ENCODE results near the gene LAMP1. TPM values are rescaled to one million over a fixed set of nuclear protein-coding genes. Genes with fewer than 3 reads are reported as not detected.
A peak's percentile ranks its signal among the peaks of the same experiment; 100 is the strongest.

The LAMP1 gene
- total and polyA plus RNA-seq, 4 experiments from 2014 or later, result 20.5 to 126 (median 76.9) TPM

DNA sequence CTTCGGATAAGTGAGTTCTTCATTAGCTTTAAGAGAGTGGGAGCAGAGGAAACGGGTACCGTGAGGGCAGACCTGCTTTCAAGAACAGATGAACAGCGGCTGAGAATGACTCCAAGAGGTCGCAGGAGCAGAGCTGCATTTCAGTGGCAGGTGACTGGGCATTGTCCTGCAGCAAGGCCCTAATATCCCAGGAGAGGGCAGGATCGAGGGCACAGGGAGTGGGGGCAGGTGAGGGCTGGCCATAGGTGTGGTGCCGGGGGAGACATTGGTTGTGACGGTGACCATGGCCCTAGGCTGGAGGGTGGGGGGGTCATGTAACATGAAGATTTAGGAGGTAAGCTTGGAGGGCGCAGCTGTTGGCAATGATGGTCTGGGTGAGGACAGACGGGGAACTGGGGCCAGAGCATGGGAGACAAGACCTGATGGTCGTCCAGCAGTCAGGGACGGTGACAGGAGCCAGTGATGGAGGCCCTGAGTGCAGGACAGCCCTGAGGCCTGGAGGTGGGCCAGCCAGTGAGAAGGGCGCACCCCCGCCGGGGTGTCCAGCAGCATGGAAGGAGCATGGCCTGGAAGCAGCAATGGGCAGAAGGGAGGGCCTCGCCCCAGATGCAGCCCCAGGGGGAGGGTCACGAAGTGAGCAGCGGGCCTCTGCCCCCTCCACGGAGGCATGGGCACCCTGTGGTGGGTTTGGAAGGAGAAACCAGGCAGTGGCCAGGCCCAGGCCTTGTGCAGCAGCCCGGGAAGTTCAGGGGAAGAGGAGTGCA is 29.2 kb upstream of the LAMP1 start:
- POLR2A ChIA-PET (ENCODE audit: partially characterized antibody), result no interaction called here
- no peaks in the 10 kb centered on the region for H3K4me1 Mint-ChIP-seq
- H3K9me3 Mint-ChIP-seq, result no peaks in the 10 kb centered on the region
- no peaks in the 10 kb centered on the region for H3K27me3 ChIP-seq (ENCODE audit: insufficient read depth, low read length)
- peak overlapping the region in 2 of 7 donors; percentile 25 to 53 for H3K27ac Mint-ChIP-seq
- H3K4me3 ChIP-seq (ENCODE audit: low read length in 2 of 2), result no peak overlapping the region
- H3K27ac ChIP-seq (ENCODE audit: low read depth, low read length), result no peak overlapping the region
- peaks cover 17 to 23% of the 10 kb centered on the region in 2 donors for H3K36me3 Mint-ChIP-seq
- no peak for DNase-seq
- no peaks in the 10 kb centered on the region for H3K9me3 ChIP-seq (ENCODE audit: control insufficient read depth in 1 of 2, low read length in 2 of 2)
- H3K4me3 Mint-ChIP-seq, result no peak overlapping the region
- CTCF ChIA-PET (ENCODE audit: partially characterized antibody), result no interaction called here
- H3K27me3 Mint-ChIP-seq, result no peaks in the 10 kb centered on the region
- H3K36me3 ChIP-seq (ENCODE audit: insufficient read depth, low read length), result peaks cover 9% of the 10 kb centered on the region
- H3K4me1 ChIP-seq (ENCODE audit: insufficient read depth, low read length), result no peaks in the 10 kb centered on the region
- intact Hi-C loops (cut with micrococcal nuclease), result no loop called here

DNA sequence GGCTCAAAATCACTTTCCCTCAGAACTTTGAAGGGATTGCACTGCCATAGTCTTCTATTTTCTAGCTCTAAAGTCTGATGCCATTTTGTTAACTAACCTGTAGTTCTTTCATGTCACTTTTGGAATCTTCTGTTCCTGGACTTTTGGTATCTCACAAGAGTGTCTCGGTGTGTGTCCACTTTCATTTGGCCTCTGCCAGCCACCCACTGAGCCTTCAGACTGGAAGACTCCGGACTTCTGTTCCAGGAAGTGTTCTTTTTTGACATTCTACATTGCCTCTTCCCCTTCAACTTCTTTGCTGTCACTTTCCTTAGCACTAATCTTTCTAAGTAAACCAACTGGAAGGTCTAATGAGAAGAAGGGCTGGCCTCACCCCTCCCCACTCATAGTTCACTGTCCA is 25.0 kb upstream of the LAMP1 start:
- Mint-ChIP-seq H3K4me1 (peaks cover 5 to 12% (median 5%) of the 10 kb centered on the region in 4 donors), H3K9me3 (no peaks in the 10 kb centered on the region), H3K27ac (peak overlapping the region in 2 of 7 donors; percentile 50 to 86), H3K4me3 (no peak overlapping the region), H3K36me3 (peaks cover 7 to 8% of the 10 kb centered on the region in 2 donors), H3K27me3 (peaks cover 0 to 3% of the 10 kb centered on the region in 2 donors)
- ChIA-PET CTCF (ENCODE audit: partially characterized antibody) (no interaction called here), POLR2A (ENCODE audit: partially characterized antibody) (no interaction called here)
- Histone ChIP-seq H3K36me3 (ENCODE audit: insufficient read depth, low read length) (no peaks in the 10 kb centered on the region), H3K27me3 (ENCODE audit: insufficient read depth, low read length) (no peaks in the 10 kb centered on the region), H3K27ac (ENCODE audit: low read depth, low read length) (no peak overlapping the region), H3K9me3 (ENCODE audit: control insufficient read depth in 1 of 2, low read length in 2 of 2) (no peaks in the 10 kb centered on the region), H3K4me1 (ENCODE audit: insufficient read depth, low read length) (no peaks in the 10 kb centered on the region), H3K4me3 (ENCODE audit: low read length in 2 of 2) (no peak overlapping the region)
- no peak for DNase-seq
- intact Hi-C loops (cut with micrococcal nuclease), result no loop called here

DNA sequence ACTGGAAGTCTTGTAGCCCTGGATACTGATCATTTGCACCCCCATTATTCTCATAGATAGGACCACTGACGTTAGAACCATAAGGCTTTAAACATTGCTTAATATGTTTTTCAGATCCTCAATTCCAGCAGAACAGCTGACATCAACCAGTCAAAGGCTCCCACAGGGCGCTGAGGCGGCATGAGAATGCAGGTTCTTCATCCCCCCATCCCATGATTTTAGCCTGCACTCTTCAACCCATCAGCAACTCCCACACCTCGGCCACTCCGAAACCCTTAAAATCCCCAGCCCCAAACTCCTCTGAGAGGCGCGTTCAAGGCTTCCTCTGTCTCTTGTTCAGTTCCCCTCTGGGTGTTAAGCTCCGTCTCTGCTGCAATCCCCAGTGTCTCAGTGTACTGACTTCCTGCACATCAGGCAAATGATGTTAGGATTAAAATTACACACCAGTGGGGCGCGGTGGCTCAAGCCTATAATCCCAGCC is 24.3 kb upstream of the LAMP1 start:
- Histone ChIP-seq H3K27me3 (ENCODE audit: insufficient read depth, low read length) (no peaks in the 10 kb centered on the region), H3K4me3 (ENCODE audit: low read length in 2 of 2) (no peak overlapping the region), H3K4me1 (ENCODE audit: insufficient read depth, low read length) (no peaks in the 10 kb centered on the region), H3K27ac (ENCODE audit: low read depth, low read length) (no peak overlapping the region), H3K9me3 (ENCODE audit: control insufficient read depth in 1 of 2, low read length in 2 of 2) (no peaks in the 10 kb centered on the region), H3K36me3 (ENCODE audit: insufficient read depth, low read length) (no peaks in the 10 kb centered on the region)
- DNase-seq, result no peak
- Mint-ChIP-seq H3K27ac (peak overlapping the region in 1 of 7 donors; percentile 52), H3K4me1 (peaks cover 5 to 12% (median 5%) of the 10 kb centered on the region in 4 donors), H3K36me3 (peaks cover 3 to 6% of the 10 kb centered on the region in 2 donors), H3K9me3 (no peaks in the 10 kb centered on the region), H3K27me3 (peaks cover 1 to 5% of the 10 kb centered on the region in 2 donors), H3K4me3 (no peak overlapping the region)
- CTCF ChIA-PET (ENCODE audit: partially characterized antibody), result no interaction called here
- intact Hi-C loops (cut with micrococcal nuclease), result no loop called here
- POLR2A ChIA-PET (ENCODE audit: partially characterized antibody), result no interaction called here

DNA sequence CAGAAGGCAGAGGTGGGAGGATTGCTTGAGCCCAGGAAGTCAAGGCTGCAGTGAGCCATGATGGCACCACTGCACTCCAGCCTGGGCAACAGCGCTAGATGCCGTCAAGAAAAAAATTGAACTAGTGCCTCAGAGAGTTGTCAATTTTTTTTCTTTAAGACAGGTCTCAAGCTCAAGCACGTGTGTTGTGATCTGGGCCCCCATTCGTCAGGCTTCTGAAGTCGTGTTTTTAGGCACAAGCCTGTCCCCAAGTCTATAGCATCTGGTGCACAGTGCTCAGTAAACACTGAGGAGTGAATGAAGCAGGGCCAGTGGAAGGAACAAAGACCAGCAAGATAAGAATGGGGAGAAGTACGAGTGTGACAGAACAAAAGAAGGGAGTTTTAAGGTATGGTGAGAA is 23.7 kb upstream of the LAMP1 start:
- no peak overlapping the region for H3K4me3 Mint-ChIP-seq
- intact Hi-C loops (cut with micrococcal nuclease), result no loop called here
- no peaks in the 10 kb centered on the region for H3K27me3 ChIP-seq (ENCODE audit: insufficient read depth, low read length)
- no peak overlapping the region for H3K4me3 ChIP-seq (ENCODE audit: low read length in 2 of 2)
- H3K27ac ChIP-seq (ENCODE audit: low read depth, low read length), result no peak overlapping the region
- H3K4me1 ChIP-seq (ENCODE audit: insufficient read depth, low read length), result no peaks in the 10 kb centered on the region
- H3K36me3 Mint-ChIP-seq, result peaks cover 3 to 6% of the 10 kb centered on the region in 2 donors
- H3K9me3 Mint-ChIP-seq, result no peaks in the 10 kb centered on the region
- POLR2A ChIA-PET (ENCODE audit: partially characterized antibody), result no interaction called here
- DNase-seq, result no peak
- peaks cover 5 to 12% (median 5%) of the 10 kb centered on the region in 4 donors for H3K4me1 Mint-ChIP-seq
- no peak overlapping the region for H3K27ac Mint-ChIP-seq
- no peaks in the 10 kb centered on the region for H3K9me3 ChIP-seq (ENCODE audit: control insufficient read depth in 1 of 2, low read length in 2 of 2)
- no peaks in the 10 kb centered on the region for H3K36me3 ChIP-seq (ENCODE audit: insufficient read depth, low read length)
- CTCF ChIA-PET (ENCODE audit: partially characterized antibody), result interaction anchor here (1.1 kb wide), 1 partner anchor 14 kb away, joined by 3 read pairs; no protein-coding TSS in a partner anchor
- peaks cover 1 to 5% of the 10 kb centered on the region in 2 donors for H3K27me3 Mint-ChIP-seq

DNA sequence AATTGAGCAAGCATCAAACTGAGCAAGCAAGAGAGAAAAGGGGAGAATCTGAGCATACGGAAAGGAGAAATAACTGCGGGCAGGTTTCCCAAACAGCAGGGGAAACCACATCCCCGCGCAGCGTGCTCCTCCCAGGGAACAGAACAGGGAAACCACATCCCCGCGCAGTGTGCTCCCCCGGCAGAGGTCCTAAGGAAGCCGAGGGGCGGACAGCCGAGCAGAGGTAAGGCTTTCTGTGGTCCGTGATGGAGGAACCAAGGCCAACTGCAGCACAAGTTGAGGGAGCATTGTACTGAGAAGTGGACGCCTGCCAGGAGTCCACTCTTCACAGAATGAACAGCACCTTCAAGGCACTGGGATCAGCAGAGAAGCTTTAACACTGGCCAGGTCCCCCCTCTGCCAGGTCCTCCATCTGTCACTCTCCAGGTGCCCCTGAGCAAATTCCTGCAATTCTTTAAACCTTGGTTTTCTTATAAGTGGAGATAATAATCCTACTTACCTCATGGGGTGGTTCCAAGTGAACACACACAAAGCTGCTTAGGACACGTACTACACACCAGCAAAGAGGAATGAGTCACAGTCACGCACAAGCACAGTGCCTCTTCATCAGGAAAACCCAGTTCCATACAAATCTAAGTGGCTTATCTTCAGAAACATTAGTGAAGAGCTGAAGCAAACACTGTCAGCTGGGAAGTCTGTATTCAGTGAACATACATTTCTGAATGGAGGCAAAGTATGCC is 23.0 kb upstream of the LAMP1 start:
- H3K27ac ChIP-seq (ENCODE audit: low read depth, low read length), result no peak overlapping the region
- no peaks in the 10 kb centered on the region for H3K27me3 ChIP-seq (ENCODE audit: insufficient read depth, low read length)
- ChIA-PET CTCF (ENCODE audit: partially characterized antibody) (interaction anchor here (1.1 kb wide), 2 partner anchors 13 to 121 kb away, joined by 3 to 4 read pairs; no protein-coding TSS in a partner anchor), POLR2A (ENCODE audit: partially characterized antibody) (no interaction called here)
- H3K36me3 ChIP-seq (ENCODE audit: insufficient read depth, low read length), result no peaks in the 10 kb centered on the region
- Mint-ChIP-seq H3K9me3 (no peaks in the 10 kb centered on the region), H3K4me1 (peaks cover 5 to 12% (median 5%) of the 10 kb centered on the region in 4 donors), H3K36me3 (peaks cover 3 to 6% of the 10 kb centered on the region in 2 donors), H3K4me3 (no peak overlapping the region), H3K27me3 (peaks cover 1 to 6% of the 10 kb centered on the region in 2 donors), H3K27ac (peak overlapping the region in 1 of 7 donors; percentile 66)
- intact Hi-C loops (cut with micrococcal nuclease), result no loop called here
- DNase-seq, result no peak
- no peak overlapping the region for H3K4me3 ChIP-seq (ENCODE audit: low read length in 2 of 2)
- no peaks in the 10 kb centered on the region for H3K4me1 ChIP-seq (ENCODE audit: insufficient read depth, low read length)
- no peaks in the 10 kb centered on the region for H3K9me3 ChIP-seq (ENCODE audit: control insufficient read depth in 1 of 2, low read length in 2 of 2)

DNA sequence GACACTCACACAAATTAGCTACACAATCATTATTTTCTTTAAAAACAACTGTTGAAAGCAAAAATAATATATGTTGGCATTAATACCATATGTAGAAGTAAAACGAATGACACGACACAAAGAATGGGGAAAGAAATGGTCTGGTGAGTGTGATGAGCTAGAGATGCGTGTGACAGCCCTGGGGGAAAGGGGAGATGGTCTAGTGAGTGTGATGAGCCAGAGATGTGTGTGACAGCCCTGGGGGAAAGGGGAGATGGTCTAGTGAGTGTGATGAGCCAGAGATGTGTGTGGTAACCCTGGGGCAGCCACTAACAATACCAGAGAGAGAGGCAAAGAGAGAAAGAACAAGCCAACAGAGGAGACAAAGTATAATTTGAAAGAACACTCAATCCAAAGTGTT is 22.3 kb upstream of the LAMP1 start:
- CTCF ChIA-PET (ENCODE audit: partially characterized antibody), result interaction anchor here (1.1 kb wide), 2 partner anchors 12 to 120 kb away, joined by 3 to 4 read pairs; no protein-coding TSS in a partner anchor
- no peak overlapping the region for H3K4me3 ChIP-seq (ENCODE audit: low read length in 2 of 2)

DNA sequence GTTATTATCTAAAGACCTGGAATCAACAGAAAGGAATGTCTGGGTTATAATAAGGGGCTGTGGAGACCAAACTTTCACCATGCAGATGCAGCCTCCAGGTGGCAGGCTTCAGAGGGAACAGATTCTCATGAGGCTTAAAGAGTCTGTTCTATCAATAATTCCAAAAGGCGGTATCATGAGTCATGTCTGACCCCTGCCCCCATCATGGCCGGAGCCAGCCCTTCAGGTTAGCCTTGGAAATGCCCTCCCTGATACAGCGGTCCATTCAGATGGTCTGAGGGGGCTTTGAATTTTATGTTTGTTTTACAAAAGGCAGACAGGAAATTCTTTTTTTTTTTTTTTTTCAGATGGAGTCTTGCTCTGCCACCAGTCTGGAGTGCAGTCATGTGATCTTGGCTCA is 21.7 kb upstream of the LAMP1 start:
- no peaks in the 10 kb centered on the region for H3K9me3 ChIP-seq (ENCODE audit: control insufficient read depth in 1 of 2, low read length in 2 of 2)
- ChIA-PET CTCF (ENCODE audit: partially characterized antibody) (interaction anchor here (0.7 to 1.0 kb wide), 2 partner anchors 221 to 333 kb away, joined by 4 read pairs; no protein-coding TSS in a partner anchor), POLR2A (ENCODE audit: partially characterized antibody) (no interaction called here)
- peaks cover 5 to 12% (median 5%) of the 10 kb centered on the region in 4 donors for H3K4me1 Mint-ChIP-seq
- no peaks in the 10 kb centered on the region for H3K4me1 ChIP-seq (ENCODE audit: insufficient read depth, low read length)
- H3K4me3 Mint-ChIP-seq, result peak overlapping the region in 1 of 8 donors; percentile 30
- no peak overlapping the region for H3K27ac ChIP-seq (ENCODE audit: low read depth, low read length)
- peak; percentile 25 to 49 (median 30) for DNase-seq
- H3K27ac Mint-ChIP-seq, result peak overlapping the region in 1 of 7 donors; percentile 32
- peaks cover 3 to 6% of the 10 kb centered on the region in 2 donors for H3K36me3 Mint-ChIP-seq
- no peaks in the 10 kb centered on the region for H3K27me3 ChIP-seq (ENCODE audit: insufficient read depth, low read length)
- no peaks in the 10 kb centered on the region for H3K36me3 ChIP-seq (ENCODE audit: insufficient read depth, low read length)
- intact Hi-C loops (cut with micrococcal nuclease), result loop anchor here (1.0 kb wide), 1 partner anchor 119 kb away; no protein-coding TSS in a partner anchor
- peaks cover 1 to 8% of the 10 kb centered on the region in 2 donors for H3K27me3 Mint-ChIP-seq
- H3K9me3 Mint-ChIP-seq, result no peaks in the 10 kb centered on the region
- no peak overlapping the region for H3K4me3 ChIP-seq (ENCODE audit: low read length in 2 of 2)

More for the DNA sequence above, 22.3 kb upstream of the LAMP1 start:
- Mint-ChIP-seq H3K4me3 (no peak overlapping the region), H3K9me3 (no peaks in the 10 kb centered on the region), H3K27ac (peak overlapping the region in 3 of 7 donors; percentile 7 to 60 (median 36)), H3K4me1 (peaks cover 5 to 12% (median 5%) of the 10 kb centered on the region in 4 donors), H3K36me3 (peaks cover 3 to 6% of the 10 kb centered on the region in 2 donors), H3K27me3 (peaks cover 1 to 7% of the 10 kb centered on the region in 2 donors)
- H3K36me3 ChIP-seq (ENCODE audit: insufficient read depth, low read length), result no peaks in the 10 kb centered on the region
- no peak overlapping the region for H3K27ac ChIP-seq (ENCODE audit: low read depth, low read length)
- no peak for DNase-seq
- POLR2A ChIA-PET (ENCODE audit: partially characterized antibody), result no interaction called here
- no peaks in the 10 kb centered on the region for H3K4me1 ChIP-seq (ENCODE audit: insufficient read depth, low read length)
- intact Hi-C loops (cut with micrococcal nuclease), result loop anchor here (1.0 kb wide), 1 partner anchor 120 kb away; no protein-coding TSS in a partner anchor
- no peaks in the 10 kb centered on the region for H3K27me3 ChIP-seq (ENCODE audit: insufficient read depth, low read length)
- no peaks in the 10 kb centered on the region for H3K9me3 ChIP-seq (ENCODE audit: control insufficient read depth in 1 of 2, low read length in 2 of 2)

All from CD4-positive, alpha-beta memory T cell (primary cell).